Progenitor cell of endocrine pancreas (in vitro differentiated cells): Measurements from ENCODE around the gene AHDC1. TPM values are rescaled to one million over a fixed set of nuclear protein-coding genes. Genes with fewer than 3 reads are reported as not detected.

Source experiments
- DNase-seq: peaks from one replicate; pipeline ENCODE4 v3.0.0; 2021; ENCODE audit warnings: low spot score; ENCODE audit not compliant: unreplicated experiment
- H3K27ac Mint-ChIP-seq: 2 replicates; pipeline ENCODE4 v1.8.0; 2021; ENCODE audit warnings: mild to moderate bottlenecking, moderate library complexity, mixed read lengths
- H3K27me3 Mint-ChIP-seq: 2 replicates; pipeline ENCODE4 v1.8.0; 2021; ENCODE audit warnings: mixed read lengths
- H3K36me3 Mint-ChIP-seq: 2 replicates; pipeline ENCODE4 v1.8.0; 2022; ENCODE audit warnings: mixed read lengths; ENCODE audit not compliant: insufficient read depth
- H3K4me1 Mint-ChIP-seq: 2 replicates; pipeline ENCODE4 v1.8.0; 2021; ENCODE audit warnings: low read depth, mixed read lengths
- H3K4me3 Mint-ChIP-seq: 2 replicates; pipeline ENCODE4 v1.8.0; 2021; ENCODE audit warnings: low read depth, mild to moderate bottlenecking, moderate library complexity, mixed read lengths
- H3K9me3 Mint-ChIP-seq: 2 replicates; pipeline ENCODE4 v1.8.0; 2021; ENCODE audit warnings: low read depth, mixed read lengths
- CTCF ChIP-seq: fragments of 200-600 bp; sonication (generic); IDR thresholded peaks from one replicate; pipeline ENCODE4 v1.5.0; 2021; ENCODE audit warnings: antibody characterized with exemption, mild to moderate bottlenecking; ENCODE audit not compliant: unreplicated experiment
- total RNA-seq: library from RNA; stranded (reverse); gene quantifications from 2 replicates; pipeline ENCODE4 v1.2.1, GENCODE V29; 2021

Gene AHDC1
- total RNA-seq, 1 donor from 2014 or later, result 53.3 TPM

GRCh38 chr1:27599605-27600497, 4.1 kb downstream of the AHDC1 start:
- peak; percentile 20 for TF ChIP-seq CTCF
- H3K4me1 Mint-ChIP-seq, result peaks cover 33% of the 10 kb centered on the region
- no peak for DNase-seq
- no peak overlapping the region for H3K4me3 Mint-ChIP-seq
- H3K27ac Mint-ChIP-seq, result peak overlapping the region; percentile 73
- H3K9me3 Mint-ChIP-seq, result no peaks in the 10 kb centered on the region
- H3K27me3 Mint-ChIP-seq, result no peaks in the 10 kb centered on the region
- no peaks in the 10 kb centered on the region for H3K36me3 Mint-ChIP-seq

- no peaks in the 10 kb centered on the region for H3K36me3 Mint-ChIP-seq
- H3K27me3 Mint-ChIP-seq, result no peaks in the 10 kb centered on the region
- H3K4me3 Mint-ChIP-seq, result no peak overlapping the region
- H3K4me1 Mint-ChIP-seq, result peaks cover 33% of the 10 kb centered on the region
- no peaks in the 10 kb centered on the region for H3K9me3 Mint-ChIP-seq
- peak overlapping the region; percentile 73 for H3K27ac Mint-ChIP-seq
- TF ChIP-seq CTCF, result no peak
- DNase-seq, result no peak
Observed at GRCh38 chr1:27598902-27599528, 4.9 kb downstream of the AHDC1 start.

- no peak for DNase-seq
- Mint-ChIP-seq H3K4me1 (peaks cover 40% of the 10 kb centered on the region), H3K4me3 (no peak overlapping the region), H3K9me3 (no peaks in the 10 kb centered on the region), H3K36me3 (no peaks in the 10 kb centered on the region), H3K27me3 (no peaks in the 10 kb centered on the region), H3K27ac (no peak overlapping the region)
- no peak for TF ChIP-seq CTCF
Observed at GRCh38 chr1:27598295-27598687, 5.7 kb downstream of the AHDC1 start.

GRCh38 chr1:27597516-27598294, 6.2 kb downstream of the AHDC1 start:
- TF ChIP-seq CTCF, result no peak
- Mint-ChIP-seq H3K36me3 (no peaks in the 10 kb centered on the region), H3K4me3 (no peak overlapping the region), H3K4me1 (peaks cover 42% of the 10 kb centered on the region), H3K9me3 (no peaks in the 10 kb centered on the region), H3K27me3 (no peaks in the 10 kb centered on the region), H3K27ac (peak overlapping the region; percentile 71)
- no peak for DNase-seq

- no peaks in the 10 kb centered on the region for H3K9me3 Mint-ChIP-seq
- no peak for DNase-seq
- H3K36me3 Mint-ChIP-seq, result no peaks in the 10 kb centered on the region
- no peak for TF ChIP-seq CTCF
- peaks cover 39% of the 10 kb centered on the region for H3K4me1 Mint-ChIP-seq
- no peaks in the 10 kb centered on the region for H3K27me3 Mint-ChIP-seq
- no peak overlapping the region for H3K27ac Mint-ChIP-seq
- H3K4me3 Mint-ChIP-seq, result no peak overlapping the region
Observed at GRCh38 chr1:27596986-27597385, 7.0 kb downstream of the AHDC1 start.
